Calu3 (cell line): ENCODE data around the gene C5. TPM values are rescaled to one million over a fixed set of nuclear protein-coding genes. Genes with fewer than 3 reads are reported as not detected.

Source experiments
- BruUV-seq: library from RNA; stranded (reverse); fragments of 400-500 nt; replicated peaks from 2 replicates; lab custom pipeline; 2021; lab: Mats Ljungman, UMichigan
- CTCF ChIA-PET: fragments of 300-600 bp; sonication (Branson Sonifier 250); formaldehyde crosslinking; loops from one replicate; lab custom pipeline; 2022; ENCODE audit warnings: antibody characterized with exemption; lab: Charles Lee
- DNase-seq: peaks from one replicate; pipeline ENCODE4 v3.0.0; 2022
- H3K27ac Mint-ChIP-seq: one replicate; pipeline ENCODE4 v1.8.0; 2022; ENCODE audit warnings: mixed read lengths; ENCODE audit not compliant: unreplicated experiment
- H3K27me3 Mint-ChIP-seq: one replicate; pipeline ENCODE4 v1.8.0; 2022; ENCODE audit warnings: mixed read lengths; ENCODE audit not compliant: unreplicated experiment
- H3K36me3 Mint-ChIP-seq: one replicate; pipeline ENCODE4 v1.8.0; 2022; ENCODE audit warnings: mild to moderate bottlenecking, moderate library complexity, mixed read lengths; ENCODE audit not compliant: insufficient read depth, unreplicated experiment
- H3K4me1 Mint-ChIP-seq: one replicate; pipeline ENCODE4 v1.8.0; 2022; ENCODE audit warnings: mild to moderate bottlenecking, low read depth, mixed read lengths; ENCODE audit not compliant: unreplicated experiment
- H3K4me3 Mint-ChIP-seq: one replicate; pipeline ENCODE4 v1.8.0; 2022; ENCODE audit warnings: mild to moderate bottlenecking, low read depth, moderate library complexity, mixed read lengths; ENCODE audit not compliant: unreplicated experiment
- H3K9me3 Mint-ChIP-seq: one replicate; pipeline ENCODE4 v1.8.0; 2022; ENCODE audit warnings: low read depth, mixed read lengths; ENCODE audit not compliant: unreplicated experiment
- CTCF ChIP-seq: fragments of 200-600 bp; IDR thresholded peaks from one replicate; pipeline ENCODE4 v1.8.0; 2022; ENCODE audit warnings: antibody characterized with exemption; ENCODE audit not compliant: unreplicated experiment
- intact Hi-C: fragments of 100-400 bp; cut with micrococcal nuclease; formaldehyde crosslinking; loops from one replicate; pipeline ENCODE4 v1.10.0; 2022; ENCODE audit not compliant: unreplicated experiment
- total RNA-seq: library from RNA; stranded (reverse); gene quantifications from 2 replicates; pipeline ENCODE4 v1.2.3, GENCODE V29; 2022

Gene C5
- total RNA-seq, 1 experiment from 2014 or later = 12.3 TPM

DNA sequence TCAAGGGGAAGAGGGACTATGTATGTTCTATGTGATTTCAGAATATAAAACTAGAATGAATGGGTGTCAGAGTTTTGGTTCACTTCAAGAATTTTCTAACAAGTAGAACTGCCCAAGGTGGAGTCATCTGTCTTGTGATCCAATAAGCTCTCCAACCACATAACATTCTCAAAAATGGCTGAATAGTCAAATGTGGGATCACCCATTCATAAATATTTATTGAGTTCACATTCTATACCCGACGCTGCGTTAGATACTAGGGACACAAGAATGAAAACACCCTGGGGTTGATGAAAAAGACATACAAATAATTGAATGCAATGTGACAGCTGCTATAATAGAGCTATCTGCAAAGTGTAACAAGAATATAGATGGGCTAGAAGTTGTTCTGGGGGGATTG lies 88.1 kb downstream of the C5 start:
- no peak for TF ChIP-seq CTCF
- Mint-ChIP-seq H3K4me3 (no peak overlapping the region), H3K4me1 (no peaks in the 10 kb centered on the region), H3K27me3 (no peaks in the 10 kb centered on the region), H3K9me3 (no peaks in the 10 kb centered on the region), H3K36me3 (peaks cover 9% of the 10 kb centered on the region), H3K27ac (no peak overlapping the region)
- DNase-seq = no peak
- BruUV-seq = no TSS peak
- CTCF ChIA-PET = no interaction called here
- intact Hi-C loops = no loop called here

GRCh38 chr9:120960001-120960400 lies 90.1 kb downstream of the C5 start:
- BruUV-seq = no TSS peak
- H3K4me3 Mint-ChIP-seq = no peak overlapping the region
- peaks cover 9% of the 10 kb centered on the region for H3K36me3 Mint-ChIP-seq
- H3K27ac Mint-ChIP-seq = no peak overlapping the region
- no peaks in the 10 kb centered on the region for H3K27me3 Mint-ChIP-seq
- no peak for DNase-seq
- H3K9me3 Mint-ChIP-seq = no peaks in the 10 kb centered on the region
- H3K4me1 Mint-ChIP-seq = no peaks in the 10 kb centered on the region
- intact Hi-C loops = no loop called here
- no peak for TF ChIP-seq CTCF
- CTCF ChIA-PET = interaction anchor here (0.6 kb wide), 1 partner anchor 40 kb away, joined by 4 read pairs; no protein-coding TSS in a partner anchor

DNA sequence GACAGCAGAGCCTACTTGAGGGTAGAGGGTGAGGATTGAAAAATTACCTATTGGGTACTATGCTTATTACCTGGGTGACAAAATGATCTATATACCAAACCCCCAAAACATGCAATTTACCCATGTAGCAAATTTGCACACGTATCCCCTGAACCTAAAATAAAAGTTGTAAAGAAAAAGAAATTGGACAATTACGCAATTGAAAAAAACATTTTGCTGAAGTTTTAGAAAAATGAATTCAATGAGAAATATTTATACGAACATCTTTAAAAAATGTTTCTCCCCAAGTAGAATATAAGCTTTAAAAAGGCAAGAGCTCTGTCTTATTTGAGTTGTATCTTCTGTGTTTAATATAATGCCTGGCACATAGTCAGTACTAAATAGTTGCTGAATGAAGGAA lies 93.2 kb downstream of the C5 start:
- Mint-ChIP-seq H3K9me3 (no peaks in the 10 kb centered on the region), H3K27me3 (no peaks in the 10 kb centered on the region), H3K4me3 (no peak overlapping the region), H3K27ac (no peak overlapping the region), H3K36me3 (peaks cover under 1% of the 10 kb centered on the region), H3K4me1 (no peaks in the 10 kb centered on the region)
- TF ChIP-seq CTCF = no peak
- DNase-seq = no peak
- BruUV-seq = no TSS peak
- CTCF ChIA-PET = no interaction called here
- intact Hi-C loops = no loop called here

DNA sequence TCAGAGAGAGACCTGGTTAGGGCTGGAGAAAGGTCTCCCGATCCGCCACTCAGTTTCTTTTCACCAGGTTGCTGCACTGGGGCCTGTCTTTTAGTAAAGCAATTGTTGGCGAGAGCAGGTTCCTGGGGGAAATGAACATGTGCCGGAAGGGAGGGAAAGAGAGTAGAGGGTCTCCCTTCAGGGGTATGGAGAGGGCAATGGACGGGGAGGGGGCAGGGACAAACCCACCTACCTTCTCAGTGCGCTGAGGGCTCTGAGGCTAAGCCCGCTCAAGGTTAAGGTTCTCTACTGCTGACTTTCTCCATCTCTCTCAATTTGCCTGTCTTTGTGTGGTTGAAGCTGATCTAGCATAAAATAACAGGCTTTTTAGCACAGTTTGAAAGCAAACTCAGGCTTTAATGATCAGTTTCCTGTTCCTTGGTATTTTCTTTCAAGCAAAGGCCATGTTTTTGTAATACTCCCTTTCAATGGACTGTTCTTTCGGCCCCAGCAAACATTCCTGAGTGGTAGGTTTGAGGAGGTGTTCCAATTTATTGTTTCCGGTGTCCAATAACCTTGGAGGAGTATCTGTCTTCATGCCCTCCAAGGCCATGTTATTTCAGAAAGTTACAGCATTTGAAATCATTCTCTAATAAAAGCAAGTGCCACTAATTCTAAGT lies 98.0 kb downstream of the C5 start:
- Mint-ChIP-seq H3K4me1 (no peaks in the 10 kb centered on the region), H3K9me3 (no peaks in the 10 kb centered on the region), H3K36me3 (no peaks in the 10 kb centered on the region), H3K27me3 (no peaks in the 10 kb centered on the region), H3K27ac (no peak overlapping the region), H3K4me3 (no peak overlapping the region)
- CTCF ChIA-PET = no interaction called here
- no peak for DNase-seq
- intact Hi-C loops = no loop called here
- no peak for TF ChIP-seq CTCF
- no TSS peak for BruUV-seq
